Kidney capillary endothelial cell (primary cell): Measurements from ENCODE around the gene SH3RF3.

ENCODE experiments used
- DNase-seq: peaks from one replicate; pipeline ENCODE4 v3.0.0-alpha.2; 2018; ENCODE audit warnings: low spot score

SH3RF3 gene

GRCh38 chr2:109352056-109352897 lies 223.3 kb downstream of the SH3RF3 start:
- no peak for DNase-seq

GRCh38 chr2:109352898-109353689 lies 224.1 kb downstream of the SH3RF3 start:
- no peak for DNase-seq

- no peak for DNase-seq
These were observed 225.1 kb downstream of the SH3RF3 start for GRCh38 chr2:109353806-109354745.

GRCh38 chr2:109355192-109355843 lies 226.3 kb downstream of the SH3RF3 start:
- no peak for DNase-seq

GRCh38 chr2:109356324-109357035 lies 227.5 kb downstream of the SH3RF3 start:
- no peak for DNase-seq

GRCh38 chr2:109364217-109364616 lies 235.2 kb downstream of the SH3RF3 start:
- DNase-seq, result no peak

- DNase-seq, result no peak
These were observed 236.1 kb downstream of the SH3RF3 start for GRCh38 chr2:109365131-109365530.

- no peak for DNase-seq
These were observed 238.7 kb downstream of the SH3RF3 start for GRCh38 chr2:109367683-109368082.

- DNase-seq, result no peak
These were observed 239.8 kb downstream of the SH3RF3 start for GRCh38 chr2:109368798-109369197.

GRCh38 chr2:109369671-109370191 lies 240.7 kb downstream of the SH3RF3 start:
- no peak for DNase-seq

- DNase-seq, result no peak
These were observed 241.5 kb downstream of the SH3RF3 start for GRCh38 chr2:109370399-109371035.

GRCh38 chr2:109371481-109372170 lies 242.6 kb downstream of the SH3RF3 start:
- no peak for DNase-seq

- no peak for DNase-seq
These were observed 243.2 kb downstream of the SH3RF3 start for GRCh38 chr2:109372171-109372568.

GRCh38 chr2:109372614-109373013 lies 243.6 kb downstream of the SH3RF3 start:
- no peak for DNase-seq

GRCh38 chr2:109373791-109374547 lies 245.0 kb downstream of the SH3RF3 start:
- DNase-seq, result no peak

- DNase-seq, result no peak
These were observed 245.6 kb downstream of the SH3RF3 start for GRCh38 chr2:109374548-109375130.

GRCh38 chr2:109375131-109375561 lies 246.1 kb downstream of the SH3RF3 start:
- no peak for DNase-seq

GRCh38 chr2:109375656-109376055 lies 246.7 kb downstream of the SH3RF3 start:
- no peak for DNase-seq
